ENCODE results near the gene PTCD3.

The PTCD3 gene

DNA sequence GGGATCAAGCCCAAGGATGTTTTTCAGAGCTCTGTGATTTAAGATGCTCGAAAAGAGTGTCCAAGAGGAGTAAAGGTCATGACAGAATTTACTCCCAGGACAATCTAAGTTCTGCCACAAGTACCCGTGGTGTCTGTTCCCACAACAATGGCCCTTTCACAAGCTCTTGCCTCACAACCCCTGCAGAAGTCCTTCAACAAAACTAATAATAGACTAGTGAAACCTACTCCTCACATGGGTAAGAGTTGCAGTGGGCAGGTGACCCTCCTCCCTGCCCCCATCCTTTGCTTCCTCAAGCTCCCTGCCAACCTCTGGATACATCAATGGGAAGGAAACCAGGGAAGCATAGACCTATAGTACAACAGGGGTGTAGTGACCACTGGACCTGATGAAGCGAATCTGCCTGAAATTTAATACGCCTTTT, 34.9 kb downstream of the PTCD3 start:
- in situ Hi-C loops (cut with MboI; ENCODE audit: low sequenced_read_pairs): no loop called here

GRCh38 chr2:86142436-86143257, 36.6 kb downstream of the PTCD3 start:
- in situ Hi-C loops (cut with MboI; ENCODE audit: low sequenced_read_pairs): no loop called here

- in situ Hi-C loops (cut with MboI; ENCODE audit: low sequenced_read_pairs): no loop called here
Measured at GRCh38 chr2:86143307-86143706, 37.3 kb downstream of the PTCD3 start.

GRCh38 chr2:86143926-86144685, 38.1 kb downstream of the PTCD3 start:
- in situ Hi-C loops (cut with MboI; ENCODE audit: low sequenced_read_pairs): no loop called here

DNA sequence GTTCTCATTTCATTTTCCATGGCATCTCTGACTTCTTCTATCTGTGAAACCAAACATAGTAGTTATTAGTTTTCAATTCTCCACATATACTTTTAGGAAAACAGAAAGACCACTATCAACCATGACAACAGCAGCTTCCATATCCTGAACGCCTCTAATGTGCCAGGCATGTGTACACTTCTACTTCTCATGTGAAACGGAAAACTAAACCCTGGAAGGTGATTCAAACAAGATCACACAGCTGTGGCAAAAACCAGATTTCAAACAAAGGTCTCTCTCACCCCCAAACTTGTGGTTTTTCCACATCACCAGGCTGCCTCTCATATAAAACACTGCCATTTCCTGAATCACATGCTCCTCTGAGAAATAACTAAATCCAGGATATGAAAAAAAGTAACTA, 41.8 kb downstream of the PTCD3 start:
- in situ Hi-C loops (cut with MboI; ENCODE audit: low sequenced_read_pairs): no loop called here

DNA sequence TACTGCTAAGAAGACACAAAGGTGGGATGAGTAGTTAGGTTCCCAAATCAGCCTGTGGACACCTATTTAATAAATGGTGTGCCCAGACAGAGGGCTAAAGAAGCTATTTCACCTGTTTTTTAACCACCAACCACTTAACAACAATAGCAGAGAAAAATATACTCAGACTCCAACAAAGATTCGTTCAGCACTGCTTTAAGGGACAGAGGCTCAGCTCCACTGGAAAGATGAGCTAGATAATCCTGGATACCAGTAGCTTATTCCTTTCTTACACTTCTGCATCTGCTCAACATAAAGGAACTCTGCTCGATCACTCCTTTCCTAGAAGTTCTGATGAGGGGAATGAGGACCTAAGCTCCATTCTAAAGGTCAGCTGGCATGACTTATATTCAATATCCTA, 44.5 kb downstream of the PTCD3 start:
- in situ Hi-C loops (cut with MboI; ENCODE audit: low sequenced_read_pairs): no loop called here

- in situ Hi-C loops (cut with MboI; ENCODE audit: low sequenced_read_pairs): no loop called here
Measured at GRCh38 chr2:86157009-86157556, 51.0 kb downstream of the PTCD3 start.

DNA sequence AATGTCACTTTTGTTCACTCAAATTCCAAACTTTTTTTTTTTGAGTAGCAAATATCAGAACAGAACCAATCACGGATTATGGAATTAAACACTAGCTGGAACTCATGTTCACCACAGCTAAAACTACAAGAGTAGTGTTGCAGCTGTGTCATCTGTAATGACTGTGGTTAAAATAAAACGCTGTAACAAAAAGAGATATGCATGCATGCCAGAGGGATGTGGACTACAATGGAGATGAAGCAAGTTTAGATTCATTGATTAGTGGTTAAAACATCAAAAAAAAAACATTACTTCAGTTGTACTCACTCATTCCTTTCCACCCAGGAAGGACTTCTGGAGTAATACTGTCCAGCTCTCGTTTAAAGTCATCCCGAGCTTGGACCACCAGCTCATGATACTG, 52.3 kb downstream of the PTCD3 start:
- in situ Hi-C loops (cut with MboI; ENCODE audit: low sequenced_read_pairs): no loop called here

DNA sequence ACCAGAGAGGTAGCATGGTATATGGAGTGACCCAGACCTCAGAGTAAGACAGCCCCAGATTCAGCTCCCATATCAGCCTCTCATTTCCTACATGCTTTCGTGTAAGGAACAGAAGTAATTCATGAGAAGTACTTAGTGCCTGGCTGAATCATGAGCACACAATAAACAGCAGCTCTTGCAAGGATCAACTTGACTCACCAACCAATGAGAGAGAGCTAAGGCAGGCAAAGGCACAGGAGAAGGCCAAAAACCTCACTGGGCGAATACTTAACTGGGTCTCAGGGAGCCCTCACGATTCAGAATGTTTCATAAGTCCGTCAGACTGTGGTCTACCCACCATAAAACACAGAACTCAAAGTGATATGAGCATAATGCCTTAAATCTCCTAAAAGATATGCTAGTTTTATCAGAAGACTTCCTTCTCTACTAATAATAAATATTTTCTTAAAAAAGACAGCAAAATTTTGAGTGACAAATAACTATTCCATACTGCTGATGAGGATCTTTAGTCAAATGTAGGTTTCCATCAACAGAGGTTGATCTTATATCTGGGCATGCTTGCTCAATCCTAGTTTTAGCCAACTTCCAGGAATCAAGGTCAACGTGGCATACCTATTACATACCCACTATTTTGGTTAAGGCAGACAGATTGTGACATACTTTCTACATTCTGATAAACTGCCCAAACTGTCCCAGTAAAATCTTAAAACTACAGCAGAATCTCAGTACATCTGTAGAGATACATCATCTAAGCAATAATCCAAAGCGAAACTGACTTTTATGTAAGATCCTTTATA, 54.3 kb downstream of the PTCD3 start:
- in situ Hi-C loops (cut with MboI; ENCODE audit: low sequenced_read_pairs): no loop called here

DNA sequence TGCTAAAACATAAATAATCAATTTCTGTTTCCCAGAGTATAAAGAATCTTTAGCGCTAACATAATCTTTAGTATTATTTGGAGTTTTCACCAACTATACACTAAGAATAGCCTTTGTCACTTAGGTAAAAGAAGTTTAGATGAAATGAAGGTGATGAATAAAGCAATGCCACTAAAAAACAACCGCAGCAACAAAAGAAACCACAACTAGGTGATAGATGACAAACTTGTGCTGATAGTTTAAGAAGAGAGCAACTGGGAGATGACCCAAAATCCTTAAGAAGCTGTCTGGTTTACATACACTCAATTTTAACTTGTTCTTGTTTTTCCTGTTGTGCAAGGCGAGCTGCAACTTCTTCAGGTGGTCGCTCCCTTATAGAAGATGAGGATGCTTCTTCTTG, 64.4 kb downstream of the PTCD3 start:
- in situ Hi-C loops (cut with MboI; ENCODE audit: low sequenced_read_pairs): no loop called here

GRCh38 chr2:86171295-86171694, 65.3 kb downstream of the PTCD3 start:
- in situ Hi-C loops (cut with MboI; ENCODE audit: low sequenced_read_pairs): no loop called here

DNA sequence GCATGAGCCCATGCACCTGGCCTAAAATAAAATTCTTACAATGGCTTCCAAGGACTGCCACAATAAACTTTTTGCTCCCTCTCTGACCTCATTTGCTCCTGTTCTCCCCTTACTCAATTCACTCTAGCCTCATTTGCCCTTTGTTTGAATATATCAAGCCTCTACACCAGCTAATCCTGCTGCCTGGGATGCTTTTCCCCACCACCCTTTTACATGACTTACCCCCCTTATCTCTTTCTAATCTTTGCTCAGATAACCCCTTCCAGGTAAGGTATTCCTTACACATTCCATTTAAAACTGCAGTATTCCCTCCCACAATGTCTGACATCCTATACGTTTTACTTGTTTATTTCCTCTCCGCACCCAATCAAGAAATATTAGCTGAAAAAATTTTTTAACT, 66.6 kb downstream of the PTCD3 start:
- in situ Hi-C loops (cut with MboI; ENCODE audit: low sequenced_read_pairs): no loop called here

GRCh38 chr2:86174445-86174844, 68.4 kb downstream of the PTCD3 start:
- in situ Hi-C loops (cut with MboI; ENCODE audit: low sequenced_read_pairs): no loop called here

- in situ Hi-C loops (cut with MboI; ENCODE audit: low sequenced_read_pairs): no loop called here
Measured at GRCh38 chr2:86175828-86176227, 69.8 kb downstream of the PTCD3 start.

DNA sequence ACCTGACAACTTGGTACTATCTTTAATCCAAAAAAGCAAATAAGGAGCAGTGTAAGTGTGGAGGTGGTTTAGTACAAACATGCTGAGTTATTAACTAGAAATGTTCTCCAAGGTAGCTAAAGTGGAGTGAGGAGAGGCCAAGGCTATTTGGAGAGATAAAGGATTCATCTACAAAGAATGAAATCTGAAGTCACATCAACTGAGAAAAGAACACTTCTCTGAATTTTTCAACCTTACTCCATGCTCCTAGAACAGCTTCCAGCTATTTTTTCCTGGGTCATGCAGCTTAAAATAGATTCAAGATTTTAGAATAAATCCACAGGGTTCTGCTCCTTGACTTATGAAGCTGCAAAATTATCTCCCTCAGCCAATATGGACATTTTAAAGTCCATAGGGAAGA, 70.6 kb downstream of the PTCD3 start:
- in situ Hi-C loops (cut with MboI; ENCODE audit: low sequenced_read_pairs): no loop called here

- in situ Hi-C loops (cut with MboI; ENCODE audit: low sequenced_read_pairs): no loop called here
Measured at GRCh38 chr2:86185517-86186212, 79.6 kb downstream of the PTCD3 start.

GRCh38 chr2:86186431-86186830, 80.4 kb downstream of the PTCD3 start:
- in situ Hi-C loops (cut with MboI; ENCODE audit: low sequenced_read_pairs): no loop called here

GRCh38 chr2:86189782-86190416, 83.9 kb downstream of the PTCD3 start:
- in situ Hi-C loops (cut with MboI; ENCODE audit: low sequenced_read_pairs): no loop called here
